ENCODE measurements around the gene HOXB3. TPM values are rescaled to one million over a fixed set of nuclear protein-coding genes. Genes with fewer than 3 reads are reported as not detected.

Gene HOXB3
- total and polyA plus RNA-seq, 12 donors: 2.3 to 28.8 (median 8.8) TPM

DNA sequence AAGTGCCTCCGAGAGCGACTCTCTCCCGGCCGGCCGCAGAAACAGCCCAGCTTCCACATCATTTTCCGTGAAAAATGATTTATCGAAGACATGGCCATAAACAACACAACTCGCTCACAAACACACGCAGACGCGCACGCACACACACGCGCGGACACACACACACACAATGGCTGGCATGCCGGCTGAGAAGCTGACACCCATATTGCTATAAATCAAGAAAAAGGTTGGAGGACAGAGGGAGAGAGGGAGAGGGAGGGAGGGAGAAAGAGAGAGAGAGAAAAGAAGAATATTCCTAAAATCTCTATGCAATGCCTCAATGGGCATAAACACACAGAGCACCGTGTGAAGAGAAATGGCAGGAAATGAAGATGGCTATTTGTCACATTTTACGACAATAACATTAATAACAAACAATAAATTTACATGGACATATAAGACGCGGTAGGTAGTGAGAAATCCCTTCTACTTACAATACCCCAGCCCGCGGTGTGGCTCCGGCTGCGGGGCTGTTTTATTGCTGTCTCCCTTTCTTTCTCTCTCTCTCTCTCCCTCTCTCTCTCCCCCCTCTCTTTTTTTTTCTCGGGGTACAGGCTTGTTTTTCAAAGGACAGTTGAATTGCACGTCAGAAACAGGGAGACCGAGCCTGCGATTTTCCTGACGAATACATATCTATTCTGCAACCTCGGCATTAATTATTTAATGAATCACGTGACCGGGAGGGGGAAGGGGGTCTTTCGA, 21.4 kb downstream of the HOXB3 start:
- no peaks in the 10 kb centered on the region for H3K27me3 ChIP-seq
- DNase-seq: no peak
- H3K4me3 ChIP-seq: peak overlapping the region in 1 of 4 donors; percentile 13
- H3K36me3 ChIP-seq (replicated peaks in 1 of 2): no peaks in the 10 kb centered on the region
- intact Hi-C loops (cut with DNase I): no loop called here
- TF ChIP-seq, protein P1, sequence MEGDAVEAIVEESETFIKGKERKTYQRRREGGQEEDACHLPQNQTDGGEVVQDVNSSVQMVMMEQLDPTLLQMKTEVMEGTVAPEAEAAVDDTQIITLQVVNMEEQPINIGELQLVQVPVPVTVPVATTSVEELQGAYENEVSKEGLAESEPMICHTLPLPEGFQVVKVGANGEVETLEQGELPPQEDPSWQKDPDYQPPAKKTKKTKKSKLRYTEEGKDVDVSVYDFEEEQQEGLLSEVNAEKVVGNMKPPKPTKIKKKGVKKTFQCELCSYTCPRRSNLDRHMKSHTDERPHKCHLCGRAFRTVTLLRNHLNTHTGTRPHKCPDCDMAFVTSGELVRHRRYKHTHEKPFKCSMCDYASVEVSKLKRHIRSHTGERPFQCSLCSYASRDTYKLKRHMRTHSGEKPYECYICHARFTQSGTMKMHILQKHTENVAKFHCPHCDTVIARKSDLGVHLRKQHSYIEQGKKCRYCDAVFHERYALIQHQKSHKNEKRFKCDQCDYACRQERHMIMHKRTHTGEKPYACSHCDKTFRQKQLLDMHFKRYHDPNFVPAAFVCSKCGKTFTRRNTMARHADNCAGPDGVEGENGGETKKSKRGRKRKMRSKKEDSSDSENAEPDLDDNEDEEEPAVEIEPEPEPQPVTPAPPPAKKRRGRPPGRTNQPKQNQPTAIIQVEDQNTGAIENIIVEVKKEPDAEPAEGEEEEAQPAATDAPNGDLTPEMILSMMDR (IDR thresholded peaks at IDR 0.05): no peak
- peaks cover 0 to 20% of the 10 kb centered on the region in 2 donors for H3K4me1 ChIP-seq (replicated peaks in 1 of 2)
- 43 to 54% (median 47%) methylated on average over 33 of the region's 33 CpGs for WGBS, 4 donors
- no peaks in the 10 kb centered on the region for H3K9me3 ChIP-seq (replicated peaks in 1 of 3)
- H3K27ac ChIP-seq: peak overlapping the region in 2 of 5 donors; percentile 23 to 26

DNA sequence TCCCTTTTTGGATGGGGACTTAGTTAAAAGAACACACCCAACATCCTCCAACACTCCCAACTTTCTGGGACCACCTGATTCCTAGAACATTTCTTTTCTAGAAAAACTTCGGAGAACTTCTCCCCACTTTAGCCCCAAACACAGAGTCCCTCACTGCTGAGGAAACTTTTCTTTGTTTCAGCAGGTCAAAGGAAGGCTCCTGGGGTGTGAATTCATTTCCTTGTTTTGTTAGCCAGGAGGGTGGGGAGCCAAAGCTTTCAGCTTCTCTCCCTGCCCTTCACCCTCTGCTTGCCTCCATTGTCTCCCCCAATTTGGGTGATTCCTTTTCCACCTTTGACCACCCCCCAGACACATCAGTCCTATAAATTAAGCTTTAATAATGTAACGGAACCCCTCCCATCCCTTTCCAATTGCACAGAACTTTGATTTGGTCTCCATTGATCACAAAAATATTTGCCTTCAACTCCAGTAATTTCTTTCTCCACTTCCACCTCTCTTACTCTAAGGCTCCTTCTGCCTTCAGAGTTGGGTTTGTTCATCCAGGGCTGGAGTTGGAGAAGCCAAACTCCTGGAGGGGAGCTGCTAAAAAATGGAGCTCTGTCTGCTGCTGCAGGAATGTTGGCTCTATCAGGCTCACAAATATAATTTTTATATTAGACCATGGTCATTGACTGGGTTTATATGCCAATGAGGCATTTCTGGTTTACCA, 22.2 kb downstream of the HOXB3 start:
- Histone ChIP-seq H3K4me1 (replicated peaks in 1 of 2) (peaks cover 0 to 26% of the 10 kb centered on the region in 2 donors), H3K36me3 (replicated peaks in 1 of 2) (no peaks in the 10 kb centered on the region), H3K27me3 (no peaks in the 10 kb centered on the region), H3K27ac (peak overlapping the region in 1 of 5 donors; percentile 26), H3K4me3 (peak overlapping the region in 1 of 4 donors; percentile 13), H3K9me3 (replicated peaks in 1 of 3) (no peaks in the 10 kb centered on the region)
- WGBS, 4 donors: 54 to 83% (median 77%) methylated on average over 2 of the region's 2 CpGs
- TF ChIP-seq POLR2A (IDR thresholded peaks at IDR 0.05): no peak
- TF ChIP-seq, protein P1 (IDR thresholded peaks at IDR 0.05): no peak
- intact Hi-C loops (cut with DNase I): no loop called here
- DNase-seq: no peak

DNA sequence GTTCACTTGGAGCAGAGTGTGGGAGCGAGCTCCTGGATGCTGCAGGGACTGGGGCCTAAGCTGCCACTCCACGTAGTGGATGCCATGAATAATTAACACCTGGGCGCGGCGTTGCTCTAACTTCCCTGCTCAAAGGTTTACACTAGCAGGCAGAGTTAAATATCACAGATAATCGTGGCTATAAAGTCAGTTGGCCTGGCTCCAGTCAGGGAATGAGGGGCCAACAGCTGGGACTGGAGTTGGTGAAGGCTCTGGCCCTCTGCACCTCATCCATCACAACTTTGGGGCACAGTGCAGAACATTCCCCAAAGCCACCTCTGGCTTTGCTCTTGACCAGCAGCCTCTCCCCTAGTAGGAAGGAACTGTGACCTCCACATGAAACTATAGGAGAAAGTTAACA, 22.8 kb downstream of the HOXB3 start:
- no peak for DNase-seq
- intact Hi-C loops (cut with DNase I): no loop called here
- no peaks in the 10 kb centered on the region for H3K9me3 ChIP-seq (replicated peaks in 1 of 3)
- TF ChIP-seq, protein P1 (IDR thresholded peaks at IDR 0.05): no peak
- no peak for TF ChIP-seq POLR2A (IDR thresholded peaks at IDR 0.05)
- H3K4me3 ChIP-seq: no peak overlapping the region
- WGBS, 4 donors: 78 to 86% (median 84%) methylated on average over 5 to 6 of the region's 6 CpGs
- no peak overlapping the region for H3K27ac ChIP-seq
- no peaks in the 10 kb centered on the region for H3K36me3 ChIP-seq (replicated peaks in 1 of 2)
- no peaks in the 10 kb centered on the region for H3K27me3 ChIP-seq
- H3K4me1 ChIP-seq (replicated peaks in 1 of 2): peaks cover 0 to 21% of the 10 kb centered on the region in 2 donors

DNA sequence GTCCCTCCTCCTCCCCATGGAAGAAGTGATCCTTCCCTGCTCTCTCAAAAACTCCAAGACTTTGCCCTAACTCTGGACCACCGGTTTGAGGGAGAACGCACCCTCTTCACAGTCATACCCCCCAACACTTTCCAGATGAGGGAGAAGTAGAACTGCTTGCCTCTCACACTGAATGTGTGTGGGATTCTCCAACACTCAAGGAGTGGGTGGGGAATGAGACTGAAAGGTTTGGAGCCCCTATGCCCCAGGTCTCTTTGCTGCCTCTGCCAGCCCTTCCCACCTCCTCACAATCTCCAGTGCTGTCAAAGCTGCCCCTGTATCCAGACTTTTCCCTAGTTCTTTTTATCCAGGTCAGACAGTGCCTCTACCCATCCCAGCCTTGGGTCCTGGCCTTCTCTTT, 23.3 kb downstream of the HOXB3 start:
- Histone ChIP-seq H3K27ac (peak overlapping the region in 1 of 5 donors; percentile 27), H3K4me1 (replicated peaks in 1 of 2) (peaks cover 0 to 18% of the 10 kb centered on the region in 2 donors), H3K36me3 (replicated peaks in 1 of 2) (no peaks in the 10 kb centered on the region), H3K27me3 (no peaks in the 10 kb centered on the region), H3K9me3 (replicated peaks in 1 of 3) (no peaks in the 10 kb centered on the region), H3K4me3 (no peak overlapping the region)
- 50 to 75% (median 53%) methylated on average over 2 of the region's 2 CpGs for WGBS, 4 donors
- no peak for DNase-seq
- TF ChIP-seq, protein P1 (IDR thresholded peaks at IDR 0.05): no peak
- no peak for TF ChIP-seq POLR2A (IDR thresholded peaks at IDR 0.05)
- intact Hi-C loops (cut with DNase I): no loop called here
